Astrocyte (in vitro differentiated cells and primary cell): Measurements from ENCODE around the gene FAM200C.
"Not testable (repeated sequence)": the region's sequence is repeated elsewhere in the genome, so short reads cannot be mapped to it uniquely, and the experiment has no call there.

Experiments
- EZH2 ChIP-seq: IDR thresholded peaks from 2 replicates; pipeline ENCODE4 v1.6.1; 2012; ENCODE audit warnings: mild to moderate bottlenecking, low read length, inconsistent platforms; ENCODE audit not compliant: insufficient read depth
- TF ChIP-seq, protein P1 (sequence below): IDR thresholded peaks from 2 replicates; pipeline ENCODE4 v1.5.1; 2011; ENCODE audit warnings: low read depth, mild to moderate bottlenecking, inconsistent platforms, low read length, moderate library complexity; ENCODE audit not compliant: insufficient read depth

DNA sequence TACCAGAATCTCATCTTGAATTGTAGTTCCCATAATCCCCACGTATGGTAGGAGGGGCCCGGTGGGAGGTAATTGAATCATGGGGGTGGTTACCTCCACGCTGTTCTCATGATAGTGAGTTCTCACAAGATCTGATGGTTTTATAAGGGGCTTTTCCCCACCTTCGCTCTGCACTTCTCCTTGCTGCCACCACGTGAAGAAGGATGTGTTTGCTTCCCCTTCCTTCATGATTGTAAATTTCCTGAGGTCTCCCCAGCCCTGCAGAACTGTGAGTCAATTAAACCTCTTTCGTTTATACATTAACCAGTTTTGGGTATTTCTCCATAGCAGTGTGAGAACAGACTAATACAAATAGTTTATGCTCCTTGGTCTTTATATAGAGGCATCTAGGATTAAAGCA, 36.8 kb upstream of the FAM200C start:
- TF ChIP-seq, protein P1, sequence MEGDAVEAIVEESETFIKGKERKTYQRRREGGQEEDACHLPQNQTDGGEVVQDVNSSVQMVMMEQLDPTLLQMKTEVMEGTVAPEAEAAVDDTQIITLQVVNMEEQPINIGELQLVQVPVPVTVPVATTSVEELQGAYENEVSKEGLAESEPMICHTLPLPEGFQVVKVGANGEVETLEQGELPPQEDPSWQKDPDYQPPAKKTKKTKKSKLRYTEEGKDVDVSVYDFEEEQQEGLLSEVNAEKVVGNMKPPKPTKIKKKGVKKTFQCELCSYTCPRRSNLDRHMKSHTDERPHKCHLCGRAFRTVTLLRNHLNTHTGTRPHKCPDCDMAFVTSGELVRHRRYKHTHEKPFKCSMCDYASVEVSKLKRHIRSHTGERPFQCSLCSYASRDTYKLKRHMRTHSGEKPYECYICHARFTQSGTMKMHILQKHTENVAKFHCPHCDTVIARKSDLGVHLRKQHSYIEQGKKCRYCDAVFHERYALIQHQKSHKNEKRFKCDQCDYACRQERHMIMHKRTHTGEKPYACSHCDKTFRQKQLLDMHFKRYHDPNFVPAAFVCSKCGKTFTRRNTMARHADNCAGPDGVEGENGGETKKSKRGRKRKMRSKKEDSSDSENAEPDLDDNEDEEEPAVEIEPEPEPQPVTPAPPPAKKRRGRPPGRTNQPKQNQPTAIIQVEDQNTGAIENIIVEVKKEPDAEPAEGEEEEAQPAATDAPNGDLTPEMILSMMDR = not testable (repeated sequence)
- TF ChIP-seq EZH2 = not testable (repeated sequence)
